AG10803 (cell line): ENCODE measurements around the gene RIT1.

Experiments
- DNase-seq: peaks from one replicate; pipeline ENCODE4 v3.0.0; 2010; ENCODE audit warnings: low read depth
- H3K4me3 ChIP-seq: 2 replicates; pipeline ENCODE4 v1.5.1; 2011; ENCODE audit warnings: mild to moderate bottlenecking, low read length, control low read depth
- CTCF ChIP-seq: conservative IDR thresholded peaks from 2 replicates; pipeline ENCODE4 v1.5.1; 2011; ENCODE audit warnings: mild to moderate bottlenecking, low read length, control low read depth, inconsistent platforms

RIT1 gene

DNA sequence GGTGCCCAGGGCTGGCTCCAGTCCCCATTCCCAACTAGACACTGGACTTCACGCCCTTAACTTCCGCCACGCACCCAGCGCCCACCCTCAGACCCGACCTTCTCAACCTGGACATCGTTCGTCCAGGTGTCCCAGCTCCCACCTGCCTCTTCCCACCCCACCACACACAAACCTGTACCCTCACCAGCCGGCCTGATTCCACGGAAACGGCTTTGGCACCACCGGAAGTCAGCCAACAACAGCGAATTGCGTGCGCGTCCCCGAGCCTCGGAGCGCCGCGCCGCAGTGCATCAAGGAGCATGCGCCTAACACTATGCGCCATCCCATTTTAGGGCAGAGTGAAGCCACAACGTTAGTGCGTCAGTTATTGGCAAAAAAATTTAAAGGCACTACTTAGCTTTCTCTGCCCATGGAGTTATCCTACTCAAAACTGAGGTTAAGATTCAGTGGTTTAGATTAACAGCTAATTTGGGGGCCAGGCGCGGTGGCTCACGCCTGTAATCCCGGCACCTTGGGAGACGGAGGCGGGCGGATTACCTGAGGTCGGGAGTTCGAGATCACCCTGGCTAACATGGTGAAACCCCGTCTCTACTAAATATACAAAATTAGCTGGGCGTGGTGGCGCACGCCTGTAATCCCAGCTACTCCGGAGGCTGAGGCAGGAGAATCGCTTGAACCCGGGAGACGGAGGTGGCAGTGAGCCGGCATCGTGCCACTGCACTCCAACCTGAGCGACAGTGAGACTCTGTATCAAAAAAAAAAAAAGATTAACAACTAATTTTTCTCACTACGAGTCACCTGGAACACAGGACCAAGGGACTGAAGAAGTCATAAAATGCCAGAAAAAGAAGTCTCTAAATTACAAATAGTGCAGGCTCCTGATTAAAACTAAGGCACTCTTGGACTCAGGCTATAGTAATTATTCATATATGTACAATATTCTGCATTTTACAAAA lies 53.9 kb downstream of the RIT1 start, which contains the start of gene GON4L:
TSS of gene GON4L (minus strand) at position 240 of the 956 bp plus-strand sequence. CDS start 3,434 bp downstream, outside the sequence.
- DNase-seq = peak; percentile 89
- peak within 1 kb of the TSS; percentile 98 for H3K4me3 ChIP-seq
- no peak for TF ChIP-seq CTCF

GRCh38 chr1:155856257-155856974 lies 54.7 kb downstream of the RIT1 start:
- DNase-seq = no peak
- TF ChIP-seq CTCF = no peak
- peak overlapping the region; percentile 98 for H3K4me3 ChIP-seq

DNA sequence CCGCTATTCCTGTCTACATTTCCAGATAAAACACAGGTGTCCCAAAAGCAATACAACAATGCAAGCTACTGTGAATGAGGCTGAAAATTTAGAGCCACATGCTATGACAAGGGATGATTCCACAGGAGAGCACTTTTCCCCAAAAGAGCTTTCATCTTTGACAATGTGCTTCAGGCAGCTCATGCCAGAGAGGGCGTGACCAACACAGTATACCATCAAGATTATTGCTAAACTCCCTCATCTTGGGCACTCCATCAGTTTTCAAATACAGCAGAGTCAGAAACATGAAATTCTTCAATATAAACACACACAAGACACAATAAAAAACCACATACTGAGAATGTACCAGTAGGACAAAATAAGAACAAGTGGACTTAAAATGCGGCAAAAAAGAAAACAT lies 60.8 kb downstream of the RIT1 start:
- TF ChIP-seq CTCF = no peak

GRCh38 chr1:155847823-155848529 lies 63.2 kb downstream of the RIT1 start:
- H3K4me3 ChIP-seq = no peak overlapping the region
- no peak for DNase-seq

More for the DNA sequence above, 60.8 kb downstream of the RIT1 start:
- no peak for DNase-seq
- H3K4me3 ChIP-seq = no peak overlapping the region

More at GRCh38 chr1:155847823-155848529, 63.2 kb downstream of the RIT1 start:
- TF ChIP-seq CTCF = no peak
